HG03457 (cell line): Measurements from ENCODE around the gene AADACL3.
"Not testable (repeated sequence)": the region's sequence is repeated elsewhere in the genome, so short reads cannot be mapped to it uniquely, and the experiment has no call there.

Experiments used
- ATAC-seq: cut with Tn5 transposase; IDR thresholded peaks from one replicate; pipeline ENCODE4 v1.9.1; 2021; ENCODE audit warnings: moderate number of reproducible peaks; ENCODE audit not compliant: unreplicated experiment

The AADACL3 gene

GRCh38 chr1:12714710-12715475 is 1.0 kb upstream of the AADACL3 start:
- no peak for ATAC-seq

- ATAC-seq: no peak
Measured at GRCh38 chr1:12717301-12717838, 1.5 kb downstream of the AADACL3 start.

GRCh38 chr1:12722626-12723025 is 6.7 kb downstream of the AADACL3 start:
- no peak for ATAC-seq

- ATAC-seq: no peak
Measured at GRCh38 chr1:12728391-12728790, 12.5 kb downstream of the AADACL3 start.

- ATAC-seq: no peak
Measured at GRCh38 chr1:12730156-12730555, 14.2 kb downstream of the AADACL3 start.

- not testable (repeated sequence) for ATAC-seq
Measured at GRCh38 chr1:12731084-12731483, 15.2 kb downstream of the AADACL3 start.

- ATAC-seq: no peak
Measured at GRCh38 chr1:12734651-12735050, 18.7 kb downstream of the AADACL3 start.

GRCh38 chr1:12738934-12739333 is 23.0 kb downstream of the AADACL3 start:
- no peak for ATAC-seq

GRCh38 chr1:12739613-12740012 is 23.7 kb downstream of the AADACL3 start:
- no peak for ATAC-seq

- ATAC-seq: no peak
Measured at GRCh38 chr1:12741946-12742345, 26.0 kb downstream of the AADACL3 start.

- ATAC-seq: no peak
Measured at GRCh38 chr1:12745126-12745991, 29.4 kb downstream of the AADACL3 start.

GRCh38 chr1:12745992-12746323 is 30.0 kb downstream of the AADACL3 start, which contains the start of gene CFAP107:
CFAP107 (plus strand) TSS chr1:12746200; CDS start chr1:12746431, 231 bp downstream.
- no peak for ATAC-seq

- no peak for ATAC-seq
Measured at GRCh38 chr1:12748778-12749355, 33.0 kb downstream of the AADACL3 start.

- ATAC-seq: no peak
Measured at GRCh38 chr1:12754738-12755137, 38.8 kb downstream of the AADACL3 start.

- no peak for ATAC-seq
Measured at GRCh38 chr1:12756273-12756672, 40.4 kb downstream of the AADACL3 start.

- ATAC-seq: no peak
Measured at GRCh38 chr1:12756768-12757413, 41.0 kb downstream of the AADACL3 start.

GRCh38 chr1:12757836-12758235 is 41.9 kb downstream of the AADACL3 start:
- ATAC-seq: no peak

GRCh38 chr1:12760256-12760795 is 44.4 kb downstream of the AADACL3 start:
- ATAC-seq: no peak

GRCh38 chr1:12761781-12762180 is 45.9 kb downstream of the AADACL3 start:
- ATAC-seq: no peak

GRCh38 chr1:12762766-12763165 is 46.9 kb downstream of the AADACL3 start:
- no peak for ATAC-seq

GRCh38 chr1:12763479-12763878 is 47.6 kb downstream of the AADACL3 start:
- ATAC-seq: no peak
